Measurements from ENCODE around the gene ARVCF. TPM values are rescaled to one million over a fixed set of nuclear protein-coding genes. Genes with fewer than 3 reads are reported as not detected.
A peak's percentile ranks its signal among the peaks of the same experiment; 100 is the strongest.

The ARVCF gene
- polyA plus RNA-seq, 1 donor = 18.3 TPM

GRCh38 chr22:19961868-19962245 is 54.8 kb downstream of the ARVCF start:
- no peak for DNase-seq

DNA sequence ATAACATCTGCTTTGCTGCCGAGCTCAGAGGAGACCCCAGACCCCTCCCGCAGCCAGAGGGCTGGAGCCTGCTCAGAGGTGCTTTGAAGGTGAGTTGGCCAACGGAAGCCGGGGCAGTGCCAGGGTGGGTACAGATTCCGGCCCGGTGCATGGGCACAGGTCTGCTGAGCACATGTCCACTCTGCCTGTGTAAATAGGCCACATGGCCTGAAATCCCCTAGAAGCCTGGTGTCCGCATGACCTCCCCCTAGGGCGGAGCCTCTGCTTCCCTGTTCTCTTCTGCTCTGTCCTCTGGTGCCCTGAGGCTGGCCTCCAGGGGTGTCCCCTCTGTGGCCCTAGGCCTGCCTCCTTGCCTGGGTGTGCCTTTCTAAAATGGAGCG is 55.4 kb downstream of the ARVCF start:
- no peak for DNase-seq

DNA sequence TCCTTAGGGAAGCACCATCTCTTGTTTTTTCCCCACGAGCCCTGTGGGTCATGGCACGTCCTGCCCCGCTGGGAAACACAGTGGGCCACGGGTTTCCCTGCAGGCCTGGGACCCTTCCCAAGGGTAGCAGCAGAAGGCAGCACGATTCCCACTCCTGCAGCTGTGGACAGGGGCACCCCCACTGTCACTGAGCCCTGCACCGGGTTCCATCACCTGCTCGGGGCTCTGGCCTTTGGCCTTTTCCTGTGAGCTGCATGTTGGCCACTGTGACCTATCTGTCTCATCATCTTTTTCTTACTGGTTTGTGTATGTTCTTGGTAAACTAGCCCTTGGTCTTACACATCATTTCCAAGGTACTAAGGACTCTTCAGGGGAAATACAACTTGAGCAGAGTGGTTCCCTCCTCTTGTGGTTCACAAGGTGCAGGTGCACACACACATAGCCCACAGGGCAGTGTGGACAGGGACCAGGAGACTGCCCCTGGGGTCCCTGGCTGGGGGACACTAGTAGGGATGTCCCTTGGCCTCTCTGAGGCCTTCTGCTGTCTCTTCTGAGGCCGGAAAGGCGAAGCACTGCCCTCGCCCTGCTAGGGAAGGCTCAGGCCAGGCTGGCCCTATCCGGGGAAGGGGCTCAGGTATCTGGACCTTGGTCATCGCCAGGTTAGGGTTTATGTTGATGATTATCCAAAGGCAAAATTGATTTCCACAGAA is 56.0 kb downstream of the ARVCF start:
- DNase-seq = no peak

- DNase-seq = no peak
These were observed 56.8 kb downstream of the ARVCF start for GRCh38 chr22:19959587-19960490.

DNA sequence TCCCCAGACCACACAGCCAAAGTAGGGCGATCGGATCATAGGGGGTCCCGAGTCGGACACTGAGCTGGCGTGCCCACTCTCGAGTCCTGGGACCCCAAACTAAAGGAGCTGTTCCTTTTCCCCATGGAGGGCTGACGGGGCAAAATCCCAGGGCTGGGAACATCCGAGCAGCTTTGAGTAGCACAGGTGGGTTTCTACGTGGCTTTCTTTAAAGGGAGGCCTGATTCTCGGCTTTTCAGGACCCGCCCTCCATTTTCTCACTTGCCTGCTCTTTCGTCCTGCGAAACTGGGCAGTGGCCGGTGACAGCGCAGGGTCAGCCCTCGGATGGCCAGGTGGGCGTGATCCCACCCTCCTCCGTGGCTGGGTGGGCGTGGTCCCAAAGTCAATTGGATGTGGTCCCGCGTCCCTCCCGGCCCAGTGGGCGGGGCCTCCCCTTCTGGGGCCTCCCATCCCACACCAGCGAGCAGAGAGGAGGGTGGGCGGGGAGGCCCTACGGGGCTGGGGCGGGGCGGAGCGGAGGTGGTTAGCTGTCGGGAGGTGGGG is 57.5 kb downstream of the ARVCF start:
- DNase-seq = peak; percentile 93

- no peak for DNase-seq
These were observed 58.3 kb downstream of the ARVCF start for GRCh38 chr22:19958083-19959042.

DNA sequence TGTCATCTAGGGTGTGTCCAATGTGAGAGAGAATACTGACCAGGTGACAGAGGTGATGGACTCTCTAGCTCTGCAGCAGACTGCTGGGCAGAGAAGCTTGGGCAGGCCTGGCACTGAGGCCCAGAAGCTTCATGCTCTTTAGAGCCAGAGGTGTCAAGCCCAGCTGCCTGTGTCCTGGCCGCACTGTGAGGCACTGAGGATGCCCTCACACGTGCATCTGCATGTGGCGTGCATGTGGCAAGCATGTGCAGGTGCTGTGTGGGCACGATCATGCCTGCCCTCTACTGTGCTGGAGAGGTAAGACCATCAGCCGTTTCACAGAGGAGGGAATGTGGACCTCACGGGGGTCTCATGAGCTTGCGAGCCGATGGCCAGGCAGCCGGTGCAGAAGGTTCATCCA is 59.2 kb downstream of the ARVCF start:
- no peak for DNase-seq

DNA sequence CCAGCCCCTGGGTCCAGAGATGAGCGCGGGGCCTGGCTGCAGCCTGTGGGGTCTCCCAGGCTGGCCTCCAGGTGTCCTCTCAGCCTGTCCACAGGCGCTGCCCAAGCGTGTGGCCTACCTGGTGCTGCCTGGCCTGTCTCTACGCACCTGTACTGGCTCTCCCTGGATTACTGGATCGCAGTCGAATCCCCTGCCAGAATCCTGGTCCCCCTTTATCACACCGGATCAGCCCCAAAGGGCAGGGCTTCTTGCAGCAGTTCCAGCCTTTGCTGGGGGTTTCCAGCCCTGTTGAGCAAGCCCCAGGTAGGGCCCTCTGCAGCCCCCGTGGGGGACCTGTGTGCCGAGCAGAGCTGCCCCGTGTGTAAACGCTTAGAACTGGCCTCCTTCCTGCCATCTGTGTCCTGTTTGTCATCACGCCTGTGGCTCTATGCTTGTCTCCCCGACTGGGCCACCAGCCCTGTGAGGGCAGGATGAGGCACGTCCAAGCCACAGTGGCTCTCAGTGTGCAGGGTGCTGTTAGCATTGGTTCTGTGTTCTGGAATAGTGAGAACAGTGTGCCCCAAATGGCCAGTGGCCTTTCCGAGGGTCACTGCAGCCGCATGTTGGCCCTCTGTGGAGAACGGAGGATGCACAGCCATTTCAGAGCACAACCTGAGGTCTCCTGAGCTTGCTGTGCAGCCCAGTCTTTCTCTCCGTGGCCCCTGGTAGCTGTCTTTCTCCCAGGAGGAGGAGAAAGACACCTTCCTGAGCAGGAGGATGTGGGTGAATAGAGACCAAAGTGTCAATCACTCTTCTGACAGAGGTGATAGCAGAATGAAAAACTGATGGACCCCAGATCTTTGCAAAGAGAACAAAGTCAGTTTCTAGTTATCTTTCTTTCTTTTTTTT is 61.1 kb downstream of the ARVCF start:
- no peak for DNase-seq

- DNase-seq = no peak
These were observed 65.3 kb downstream of the ARVCF start for GRCh38 chr22:19951346-19951745.

DNA sequence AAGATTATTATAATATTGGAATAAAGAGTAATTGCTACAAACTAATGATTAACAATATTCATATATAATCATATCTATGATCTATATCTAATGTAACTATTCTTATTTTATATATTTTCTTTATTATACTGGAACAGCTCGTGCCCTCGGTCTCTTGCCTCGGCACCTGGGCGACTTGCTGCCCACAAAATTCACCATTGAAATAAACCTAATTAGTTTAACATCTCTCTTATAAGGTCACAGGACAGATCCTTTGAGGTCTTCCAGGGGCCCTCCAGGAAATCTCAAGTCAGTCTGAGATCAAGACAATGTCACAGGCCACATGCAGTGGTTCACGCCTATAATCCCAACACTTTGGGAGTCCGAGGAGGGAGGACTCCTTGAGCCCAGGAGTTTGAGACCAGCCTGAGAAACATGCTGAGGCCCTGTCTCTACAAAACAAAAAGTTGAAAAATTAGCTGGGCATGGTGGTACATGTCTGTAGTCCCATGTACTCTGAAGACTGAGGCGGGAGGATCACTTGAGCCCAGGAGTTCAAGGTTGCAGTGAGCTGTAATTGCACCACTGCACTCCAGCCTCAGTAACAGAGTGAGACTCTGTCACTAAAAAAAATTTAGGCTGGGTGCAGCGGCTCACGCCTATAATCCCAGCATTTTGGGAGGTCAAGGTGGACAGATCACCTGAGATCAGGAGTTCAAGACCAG is 68.4 kb downstream of the ARVCF start:
- no peak for DNase-seq

DNA sequence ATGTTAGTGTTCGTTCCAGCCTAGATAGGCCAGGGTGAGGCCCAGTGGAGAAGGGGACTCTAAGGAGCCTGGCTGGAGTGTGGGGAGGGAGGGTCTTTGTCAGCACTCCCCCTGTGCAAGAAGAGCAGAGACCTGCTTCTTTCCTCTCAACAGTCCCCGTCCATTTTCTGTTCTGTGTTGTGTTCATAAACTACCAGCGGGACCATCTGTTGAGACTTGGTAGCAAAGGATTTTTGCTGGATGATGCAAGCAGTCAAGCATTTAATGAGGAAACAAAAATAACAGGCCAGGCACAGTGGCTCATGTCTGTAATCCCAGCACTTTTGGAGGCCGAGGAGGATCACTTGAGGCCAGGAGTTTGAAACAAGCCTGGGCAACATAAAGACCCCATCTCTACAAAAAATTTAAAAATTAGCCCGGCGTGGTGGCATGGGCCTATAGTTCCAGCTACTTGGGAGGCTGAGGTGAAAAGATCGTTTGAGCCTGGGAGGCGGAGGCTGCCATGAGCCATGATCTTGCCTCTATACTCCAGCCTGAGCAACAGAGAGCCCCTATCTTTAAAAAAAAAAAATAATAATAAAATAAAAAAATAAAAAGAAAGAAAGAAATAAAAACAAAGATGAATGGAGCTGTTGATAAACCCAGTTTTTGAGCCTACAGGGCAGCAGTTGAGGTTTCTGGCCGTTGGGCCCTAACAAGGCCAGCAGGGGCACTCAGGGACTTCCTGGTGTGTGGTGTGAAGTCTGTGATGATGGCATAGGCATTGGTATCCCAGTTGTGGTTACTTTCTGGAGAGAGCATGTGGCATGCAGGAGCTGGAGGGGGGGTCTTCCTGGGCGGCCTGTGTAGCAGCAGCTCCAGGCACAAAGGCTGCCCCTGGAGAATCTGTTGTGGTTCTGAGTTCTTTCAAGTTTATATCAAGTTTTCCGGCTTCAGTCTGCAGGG is 73.3 kb downstream of the ARVCF start:
- DNase-seq = peak; percentile 46

DNA sequence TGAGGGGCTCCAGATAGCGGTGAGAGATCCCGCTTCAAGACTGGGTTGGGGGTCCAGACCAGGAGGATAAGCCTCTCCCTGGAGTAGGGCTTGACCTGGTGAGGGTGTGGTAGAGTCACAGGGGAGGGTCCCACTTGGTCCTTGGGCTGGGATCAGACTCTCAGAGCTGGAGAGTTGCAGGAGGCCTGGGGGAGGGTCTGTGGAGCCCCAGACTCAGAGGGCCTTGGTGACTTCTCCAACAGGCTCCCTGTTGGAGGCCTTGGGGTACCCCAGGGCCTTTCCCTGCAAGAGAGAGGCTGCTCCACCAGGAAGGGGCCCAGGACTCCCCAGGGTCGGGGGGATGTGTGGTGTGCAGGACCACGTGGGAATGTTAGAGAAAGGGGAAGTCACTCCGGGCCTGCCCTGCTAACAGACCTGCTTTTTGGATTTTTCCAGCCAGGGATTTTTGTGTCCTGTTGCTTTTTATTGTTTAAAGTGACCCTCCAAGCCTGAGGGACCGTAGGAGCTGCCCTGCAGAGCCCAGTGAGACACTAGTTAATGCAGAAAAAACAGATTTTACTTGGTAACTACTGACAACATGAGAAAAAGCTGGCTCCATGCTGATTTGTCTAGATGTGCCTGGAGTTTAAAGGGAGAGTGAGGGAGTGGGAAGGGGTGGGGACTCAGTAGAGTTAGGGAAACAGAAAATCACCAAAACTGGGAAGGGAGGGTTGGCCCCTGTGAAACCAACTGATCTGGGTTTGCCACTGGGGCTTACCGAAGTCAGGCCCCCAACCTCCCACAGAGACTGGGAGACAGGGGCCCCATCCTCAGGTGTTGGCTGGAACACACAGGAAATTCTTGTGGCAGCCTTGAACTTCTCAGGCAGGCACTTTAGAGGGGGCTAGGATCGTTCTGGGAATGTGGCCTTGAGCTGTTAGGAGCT is 74.2 kb downstream of the ARVCF start:
- DNase-seq = peak; percentile 53

DNA sequence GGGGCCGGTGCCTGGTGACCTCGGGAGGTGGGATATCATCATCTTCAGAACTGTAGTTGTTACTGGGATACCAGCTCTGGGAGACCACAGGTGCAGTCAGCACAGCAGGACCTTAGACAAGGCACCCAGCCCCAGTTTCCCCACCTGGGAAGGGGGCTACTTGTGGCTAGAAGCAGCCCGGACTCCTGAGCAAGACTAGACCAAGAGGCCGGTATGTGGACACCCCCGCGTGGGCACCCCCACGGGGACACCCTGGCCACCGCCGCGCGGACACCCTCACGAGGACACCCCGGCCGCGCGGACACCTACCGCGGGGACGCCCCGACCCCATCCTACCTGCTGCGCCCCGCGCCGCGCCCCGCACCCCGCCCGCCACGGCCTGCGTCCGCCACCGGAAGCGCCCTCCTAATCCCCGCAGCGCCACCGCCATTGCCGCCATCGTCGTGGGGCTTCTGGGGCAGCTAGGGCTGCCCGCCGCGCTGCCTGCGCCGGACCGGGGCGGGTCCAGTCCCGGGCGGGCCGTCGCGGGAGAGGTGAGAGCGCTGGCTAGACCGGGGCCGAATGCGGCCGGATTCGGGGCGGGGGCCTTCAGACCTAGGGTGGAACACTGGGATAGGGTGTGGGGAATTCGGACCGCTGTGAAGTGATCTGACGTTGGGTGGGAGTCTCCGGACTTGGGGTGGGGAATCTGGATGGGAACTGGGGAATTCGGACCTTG is 75.1 kb downstream of the ARVCF start, which contains the start of the genes COMT and TXNRD2:
COMT (plus strand) TSS at position 408 of the 718 bp plus-strand sequence. CDS start 20,755 bp downstream, outside the sequence.
TXNRD2 (minus strand) TSS at position 454 of the 718 bp plus-strand sequence; CDS start at position 439, 15 bp downstream.
- peak; percentile 57 for DNase-seq

GRCh38 chr22:19940536-19941364 is 75.9 kb downstream of the ARVCF start:
- no peak for DNase-seq

- DNase-seq = no peak
These were observed 78.8 kb downstream of the ARVCF start for GRCh38 chr22:19937616-19938473.

All from left kidney (tissue), 2 donors.